Measurements from ENCODE around the gene ATP5PO. TPM values are rescaled to one million over a fixed set of nuclear protein-coding genes. Genes with fewer than 3 reads are reported as not detected.

Gene ATP5PO
- polyA plus RNA-seq, 1 of the 3 experiments (the other 2 are of a cell fraction): 148 TPM

- Histone ChIP-seq H3K27me3 (ENCODE audit: insufficient read depth) (no peaks in the 10 kb centered on the region), H3K4me1 (ENCODE audit: control insufficient read depth in 1 of 2, insufficient read depth in 2 of 2, low read depth in 1 of 2, low read length in 1 of 2) (no peaks in the 10 kb centered on the region), H3K79me2 (ENCODE audit: insufficient read depth) (no peaks in the 10 kb centered on the region), H4K20me1 (ENCODE audit: insufficient read depth) (no peaks in the 10 kb centered on the region), H3K4me2 (no peak overlapping the region), H3K9me3 (no peaks in the 10 kb centered on the region), H3K27ac (ENCODE audit: low read depth in 2 of 2, low read length in 1 of 2) (no peak overlapping the region), H3K9ac (no peak overlapping the region), H3F3A (replicated peaks; ENCODE audit: insufficient read depth) (no peaks in the 10 kb centered on the region), H3K9me2 (no peaks in the 10 kb centered on the region), H2AFZ (ENCODE audit: low read depth) (no peak overlapping the region), H3K4me3 (ENCODE audit: low read depth in 2 of 2, low read length in 1 of 2) (no peak overlapping the region), H3K36me3 (replicated peaks in 1 of 2; ENCODE audit: control insufficient read depth in 1 of 2, insufficient read depth in 2 of 2, low read length in 1 of 2) (no peaks in the 10 kb centered on the region)
- no peak for DNase-seq
- ChIA-PET POLR2A (no interaction called here), CTCF (interaction anchor here (2.0 kb wide), 1 partner anchor 16 kb away, joined by 6 read pairs; no protein-coding TSS in a partner anchor)
- WGBS (ENCODE audit: low lambda C conversion rate): 84% methylated on average over 6 of the region's 6 CpGs
- TF ChIP-seq SMC3 (IDR thresholded peaks at IDR 0.05; ENCODE audit: low read depth, low read length) (no peak), YY1 (IDR thresholded peaks at IDR 0.05; ENCODE audit: low read depth) (no peak), FOXJ3 (CRISPR knock-in tag; IDR thresholded peaks at IDR 0.05) (no peak), ELF1 (IDR thresholded peaks at IDR 0.05) (no peak), NRF1 (IDR thresholded peaks at IDR 0.05; ENCODE audit: low read depth, low read length) (no peak), RFX5 (IDR thresholded peaks at IDR 0.05; ENCODE audit: low read length) (no peak), MXI1 (IDR thresholded peaks at IDR 0.05; ENCODE audit: low read depth, low read length) (no peak), USF2 (IDR thresholded peaks at IDR 0.05; ENCODE audit: borderline replicate concordance, low read depth, low read length) (no peak), POLR2AphosphoS5 (IDR thresholded peaks at IDR 0.05; ENCODE audit: low read depth, low read length) (no peak)
Measured at GRCh38 chr21:33878824-33879223, 36.8 kb downstream of the ATP5PO start.

DNA sequence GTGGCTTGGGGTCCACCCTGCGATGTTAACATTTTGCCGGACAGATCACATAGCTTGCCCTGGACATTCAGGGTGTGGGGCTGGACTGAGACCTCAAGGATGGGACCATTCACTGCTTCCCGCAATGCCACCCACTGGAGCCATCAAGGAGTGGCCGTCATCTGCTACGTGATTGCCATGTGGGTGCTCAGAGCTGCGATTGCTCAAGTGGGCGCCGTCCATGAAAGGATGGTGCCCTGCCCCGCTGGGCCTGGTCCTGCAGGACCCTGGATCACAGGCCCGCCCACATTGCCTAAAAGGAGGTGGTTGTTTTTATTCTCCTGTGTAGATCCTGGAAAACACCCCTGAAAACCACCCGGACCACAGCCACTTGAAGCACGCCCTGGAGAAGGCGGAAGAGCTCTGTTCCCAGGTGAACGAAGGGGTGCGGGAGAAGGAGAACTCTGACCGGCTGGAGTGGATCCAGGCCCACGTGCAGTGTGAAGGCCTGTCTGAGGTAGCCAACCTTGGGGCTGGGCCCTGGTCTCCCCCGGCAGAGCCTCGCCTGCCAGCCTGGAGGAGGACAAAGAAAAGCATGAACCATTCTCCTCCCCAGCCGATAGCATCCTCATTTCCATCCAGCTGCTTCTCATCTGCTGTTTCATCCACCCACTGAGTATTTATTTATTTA is 40.4 kb downstream of the ATP5PO start:
- Histone ChIP-seq H3F3A (replicated peaks; ENCODE audit: insufficient read depth) (no peaks in the 10 kb centered on the region), H3K79me2 (ENCODE audit: insufficient read depth) (no peaks in the 10 kb centered on the region), H3K4me1 (ENCODE audit: control insufficient read depth in 1 of 2, insufficient read depth in 2 of 2, low read depth in 1 of 2, low read length in 1 of 2) (no peaks in the 10 kb centered on the region), H3K36me3 (replicated peaks in 1 of 2; ENCODE audit: control insufficient read depth in 1 of 2, insufficient read depth in 2 of 2, low read length in 1 of 2) (no peaks in the 10 kb centered on the region), H3K27me3 (ENCODE audit: insufficient read depth) (no peaks in the 10 kb centered on the region), H3K9me2 (no peaks in the 10 kb centered on the region), H4K20me1 (ENCODE audit: insufficient read depth) (no peaks in the 10 kb centered on the region), H2AFZ (ENCODE audit: low read depth) (no peak overlapping the region), H3K4me2 (no peak overlapping the region), H3K4me3 (ENCODE audit: low read depth in 2 of 2, low read length in 1 of 2) (no peak overlapping the region), H3K9ac (no peak overlapping the region), H3K9me3 (no peaks in the 10 kb centered on the region), H3K27ac (ENCODE audit: low read depth in 2 of 2, low read length in 1 of 2) (no peak overlapping the region)
- ChIA-PET CTCF (no interaction called here), POLR2A (no interaction called here)
- DNase-seq: no peak
- WGBS (ENCODE audit: low lambda C conversion rate): 75% methylated on average over 8 of the region's 20 CpGs
- TF ChIP-seq TCF12 (IDR thresholded peaks at IDR 0.05): no peak
- no peak for TF ChIP-seq MXI1 (IDR thresholded peaks at IDR 0.05; ENCODE audit: low read depth, low read length)
- no peak for TF ChIP-seq RAD21 (IDR thresholded peaks at IDR 0.05; ENCODE audit: low read length)
- no peak for TF ChIP-seq CHD2 (IDR thresholded peaks at IDR 0.05; ENCODE audit: low read length, partially characterized antibody)
- no peak for TF ChIP-seq PBX3 (IDR thresholded peaks at IDR 0.05)
- TF ChIP-seq TEAD4 (IDR thresholded peaks at IDR 0.05; ENCODE audit: borderline replicate concordance, insufficient read depth): no peak
- TF ChIP-seq FOXM1 (IDR thresholded peaks at IDR 0.05; ENCODE audit: low read depth): no peak
- TF ChIP-seq, protein P1, sequence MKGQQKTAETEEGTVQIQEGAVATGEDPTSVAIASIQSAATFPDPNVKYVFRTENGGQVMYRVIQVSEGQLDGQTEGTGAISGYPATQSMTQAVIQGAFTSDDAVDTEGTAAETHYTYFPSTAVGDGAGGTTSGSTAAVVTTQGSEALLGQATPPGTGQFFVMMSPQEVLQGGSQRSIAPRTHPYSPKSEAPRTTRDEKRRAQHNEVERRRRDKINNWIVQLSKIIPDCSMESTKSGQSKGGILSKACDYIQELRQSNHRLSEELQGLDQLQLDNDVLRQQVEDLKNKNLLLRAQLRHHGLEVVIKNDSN (IDR thresholded peaks at IDR 0.05; ENCODE audit: borderline replicate concordance, low read depth): no peak
- TF ChIP-seq RFX5 (IDR thresholded peaks at IDR 0.05; ENCODE audit: low read length): no peak
- TF ChIP-seq SMC3 (IDR thresholded peaks at IDR 0.05; ENCODE audit: low read depth, low read length): no peak
- no peak for TF ChIP-seq USF2 (IDR thresholded peaks at IDR 0.05; ENCODE audit: borderline replicate concordance, low read depth, low read length)
- TF ChIP-seq FOXJ3 (CRISPR knock-in tag; IDR thresholded peaks at IDR 0.05): no peak
- TF ChIP-seq REST (IDR thresholded peaks at IDR 0.05; ENCODE audit: low read depth, low read length): no peak
- TF ChIP-seq EZH2phosphoT487 (IDR thresholded peaks at IDR 0.05; ENCODE audit: borderline replicate concordance, low read depth): no peak

Measured in SK-N-SH (cell line).